ENCODE results near the gene TFB1M.

Gene TFB1M

DNA sequence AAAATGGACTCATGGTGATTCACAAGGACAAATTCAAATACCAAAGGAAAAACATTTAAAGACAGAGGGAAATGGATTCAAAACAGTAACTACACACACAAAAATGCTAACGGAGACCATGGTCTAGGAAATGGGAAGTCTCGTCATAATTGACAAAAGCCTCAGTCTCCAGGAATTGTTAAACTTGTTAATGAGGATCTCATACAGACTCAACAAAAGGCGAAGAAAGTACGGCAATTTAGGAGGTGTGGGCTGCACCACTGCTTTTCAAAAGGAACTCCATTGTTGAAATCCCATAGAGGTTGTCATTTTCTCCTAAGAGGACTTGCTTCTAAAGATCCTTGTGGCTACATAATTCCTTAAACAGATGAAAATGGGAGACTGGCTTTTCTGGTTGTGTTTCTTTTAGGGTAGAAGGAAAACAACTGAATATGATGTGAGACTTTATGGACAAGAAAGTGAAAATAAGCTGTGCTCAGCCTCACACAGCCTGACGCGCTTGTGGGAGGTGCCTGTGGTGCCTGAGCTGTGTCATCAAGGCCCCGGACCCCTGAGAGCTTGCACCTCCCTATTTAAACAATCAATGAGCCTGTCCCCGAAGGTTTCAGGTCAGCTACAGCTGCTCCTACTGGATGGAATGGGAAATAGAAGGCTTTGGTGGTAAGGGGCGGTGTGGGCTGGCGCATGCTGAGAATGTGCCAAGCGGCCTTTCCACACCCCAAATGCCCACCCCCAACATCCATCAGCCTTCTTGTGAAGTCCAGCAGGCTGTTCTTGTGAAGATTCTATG lies 53.0 kb downstream of the TFB1M start:
- no peak for DNase-seq

DNA sequence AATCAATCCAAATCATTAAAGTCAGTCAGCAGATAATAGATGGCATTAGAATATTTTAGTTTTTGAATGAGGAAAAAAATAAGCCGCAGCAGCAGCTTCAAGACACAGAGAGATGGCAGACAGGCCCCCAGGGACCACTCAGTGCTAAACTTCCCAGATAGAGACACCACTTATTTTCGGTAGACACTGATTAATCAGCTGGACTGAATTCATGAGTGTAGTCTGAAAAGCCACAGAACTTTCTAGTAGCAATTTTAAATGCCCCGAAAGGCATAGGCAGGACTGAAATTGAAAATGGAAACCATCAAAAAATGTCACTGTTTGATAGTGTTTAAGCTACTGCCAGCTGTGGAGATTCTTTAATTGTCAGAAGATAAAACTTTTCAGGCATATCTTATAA lies 53.6 kb downstream of the TFB1M start:
- no peak for DNase-seq

DNA sequence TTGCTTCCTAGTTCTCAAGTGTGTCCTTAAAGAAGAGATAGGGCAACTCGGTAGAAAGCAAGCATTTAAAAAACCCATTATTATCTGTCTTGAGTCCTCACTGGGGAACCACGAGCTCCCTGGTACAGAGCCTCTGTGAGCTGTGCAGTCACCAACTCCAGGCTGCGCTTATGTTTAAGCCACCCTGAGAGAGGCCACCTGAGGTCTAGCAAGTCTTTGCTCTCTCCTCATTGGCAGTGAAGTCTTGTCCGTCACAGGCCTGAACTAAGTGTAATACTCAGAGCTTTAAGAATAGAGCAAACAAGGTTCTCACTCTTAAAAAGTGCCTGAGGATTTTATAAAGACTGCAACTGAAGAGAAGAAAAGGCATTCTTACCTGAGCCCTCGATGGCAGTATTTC lies 54.4 kb downstream of the TFB1M start:
- DNase-seq: no peak

DNA sequence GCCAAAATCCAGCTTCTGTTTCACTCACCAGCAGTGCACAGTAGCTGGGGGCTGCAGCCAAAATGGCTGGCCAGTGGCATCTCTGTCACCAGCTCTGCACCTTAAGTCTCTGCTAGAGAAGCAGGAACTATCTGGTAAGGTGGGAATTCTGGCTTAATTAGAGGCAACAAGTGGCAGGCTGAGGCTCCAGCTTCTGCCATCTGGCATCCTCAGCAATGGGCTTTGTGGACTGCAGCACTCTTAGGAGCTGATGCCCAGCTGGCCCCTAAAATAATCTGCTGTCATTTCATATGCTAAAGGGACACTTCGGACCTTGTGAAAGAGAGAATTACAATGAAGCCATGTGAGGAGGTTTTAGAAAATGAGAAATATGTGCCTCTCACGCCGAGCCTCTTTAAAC lies 55.1 kb downstream of the TFB1M start:
- DNase-seq: no peak

DNA sequence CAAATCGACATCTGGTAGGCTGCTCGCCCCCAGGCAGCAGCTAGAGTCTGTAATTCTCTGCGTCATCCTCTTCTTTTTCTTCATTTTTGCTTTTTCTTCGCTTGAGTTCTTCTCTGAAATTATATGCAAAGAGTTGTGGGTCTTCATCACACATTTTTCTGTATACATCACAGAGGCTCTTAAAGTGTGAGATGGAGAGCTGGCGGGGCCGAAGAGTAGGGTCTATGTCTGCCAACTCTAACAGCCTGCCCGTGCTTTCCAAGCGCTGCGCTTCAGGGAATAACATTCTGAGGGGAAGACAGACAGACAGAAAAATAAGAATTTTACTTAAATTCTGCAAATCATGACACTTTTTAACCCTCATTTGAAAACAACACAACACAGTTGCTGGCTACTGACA lies 56.5 kb downstream of the TFB1M start:
- DNase-seq: no peak

DNA sequence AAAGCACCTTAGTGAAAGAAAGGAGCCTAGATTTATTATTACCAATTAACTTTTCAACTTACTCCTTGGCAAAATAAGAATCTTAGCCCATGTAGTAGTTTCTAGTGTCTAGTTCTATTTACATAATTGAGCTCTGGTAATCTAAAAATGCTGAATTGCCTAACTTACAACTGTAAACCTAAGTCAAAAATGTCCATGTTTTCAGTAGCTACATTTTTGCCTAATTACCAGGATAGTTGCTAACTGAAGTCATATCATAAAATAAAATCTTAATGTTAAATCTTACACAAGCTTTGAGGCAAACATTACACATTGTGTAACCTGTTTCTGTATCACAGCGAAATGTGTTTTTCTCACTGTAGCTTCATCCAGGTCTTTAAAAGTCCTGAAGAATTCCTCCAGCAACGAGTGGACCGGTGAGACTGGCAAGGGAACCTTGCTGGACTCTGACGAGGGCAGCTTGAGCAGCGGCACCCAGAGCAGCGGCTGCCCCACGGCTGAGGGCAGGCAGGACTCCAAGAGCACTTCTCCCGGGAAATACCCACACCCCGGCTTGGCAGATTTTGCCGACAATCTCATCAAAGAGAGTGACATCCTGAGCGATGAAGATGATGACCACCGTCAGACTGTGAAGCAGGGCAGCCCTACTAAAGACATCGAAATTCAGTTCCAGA lies 58.0 kb downstream of the TFB1M start:
- no peak for DNase-seq

DNA sequence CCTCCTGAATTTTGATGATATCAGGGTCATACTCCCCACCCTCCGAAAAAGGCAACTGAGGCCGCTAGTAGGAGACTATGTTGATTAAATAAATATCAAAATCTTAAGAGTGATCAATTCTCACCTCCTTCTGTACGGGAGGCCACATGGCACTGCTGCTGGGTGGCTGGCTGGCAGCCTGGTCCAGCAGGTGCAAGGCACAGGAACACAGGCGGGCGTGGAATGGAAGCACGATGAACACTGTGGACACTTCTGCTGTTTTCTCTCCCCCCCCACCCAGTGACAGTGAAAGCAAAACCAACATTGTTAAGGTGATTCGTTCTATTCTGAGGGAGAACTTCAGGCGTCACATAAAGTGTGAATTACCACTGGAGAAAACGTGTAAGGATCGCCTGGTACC lies 60.1 kb downstream of the TFB1M start:
- no peak for DNase-seq

DNA sequence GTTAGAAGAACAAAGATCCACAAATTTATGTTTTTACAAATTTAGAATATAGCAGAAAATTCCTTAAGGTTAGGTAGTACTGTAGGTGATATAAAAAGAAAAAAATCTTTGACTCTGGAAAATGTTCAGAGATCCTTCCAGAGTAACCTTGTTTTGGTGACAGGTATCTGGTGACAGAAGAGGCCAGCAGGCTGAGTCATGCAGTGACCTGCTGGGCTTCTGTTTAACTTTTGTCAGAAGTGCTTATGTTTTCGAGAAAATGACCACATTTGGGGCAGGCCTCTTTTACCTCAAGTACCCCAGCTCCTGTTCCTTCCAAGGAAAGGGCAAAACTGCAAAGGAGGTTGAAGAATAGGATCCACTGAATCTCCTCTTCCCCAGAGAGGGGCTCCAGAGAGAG lies 60.9 kb downstream of the TFB1M start:
- no peak for DNase-seq

DNA sequence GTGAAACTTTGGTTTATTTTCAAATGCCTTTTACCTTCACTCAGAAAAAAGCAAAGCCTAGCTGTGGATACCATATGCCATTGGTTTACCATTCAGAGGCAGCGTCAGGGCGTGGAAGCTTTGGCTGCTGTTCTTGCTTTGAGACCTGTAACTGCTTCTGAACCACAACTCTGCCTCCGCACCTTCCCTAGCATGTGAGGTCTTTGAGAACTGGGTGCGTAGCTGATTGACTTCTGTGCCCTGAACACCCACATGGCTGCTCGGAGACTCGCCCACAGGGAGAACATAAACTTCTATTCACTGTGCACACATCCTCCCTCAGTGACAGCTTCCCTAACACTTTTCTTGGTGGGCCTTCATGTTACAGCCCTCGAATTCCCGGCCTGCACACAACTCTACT lies 61.7 kb downstream of the TFB1M start:
- no peak for DNase-seq

DNA sequence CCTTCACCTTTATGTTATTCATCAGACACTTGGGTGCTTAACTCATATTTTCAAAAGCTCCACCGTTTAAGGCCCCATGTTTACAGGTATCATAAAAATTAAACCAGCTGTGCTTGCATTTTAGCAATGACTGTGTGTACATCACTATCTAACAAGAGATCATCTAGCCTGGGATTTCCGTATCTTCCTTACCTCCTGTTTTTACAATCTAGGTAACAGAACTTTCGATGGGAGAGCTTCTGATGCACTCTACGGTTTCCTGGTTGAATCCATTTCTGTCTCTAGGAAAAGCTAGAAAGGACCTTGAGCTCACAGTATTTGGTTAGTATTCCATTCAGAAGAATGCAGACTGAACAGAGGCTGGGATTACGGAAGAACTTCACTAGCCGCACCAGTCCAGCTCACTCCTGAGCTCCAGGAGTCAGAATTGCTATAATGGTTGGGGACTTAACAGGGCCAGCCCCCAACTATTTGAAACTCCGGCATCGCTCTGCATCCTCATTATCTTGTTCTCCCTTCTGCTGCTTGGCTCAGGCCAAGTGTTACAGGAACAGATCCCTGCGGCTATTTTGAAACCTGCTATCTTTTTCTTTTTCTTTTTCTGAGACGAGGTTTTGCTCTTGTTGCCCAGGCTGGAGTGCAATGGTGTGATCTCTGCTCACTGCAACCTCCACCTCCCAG lies 63.4 kb downstream of the TFB1M start:
- no peak for DNase-seq

DNA sequence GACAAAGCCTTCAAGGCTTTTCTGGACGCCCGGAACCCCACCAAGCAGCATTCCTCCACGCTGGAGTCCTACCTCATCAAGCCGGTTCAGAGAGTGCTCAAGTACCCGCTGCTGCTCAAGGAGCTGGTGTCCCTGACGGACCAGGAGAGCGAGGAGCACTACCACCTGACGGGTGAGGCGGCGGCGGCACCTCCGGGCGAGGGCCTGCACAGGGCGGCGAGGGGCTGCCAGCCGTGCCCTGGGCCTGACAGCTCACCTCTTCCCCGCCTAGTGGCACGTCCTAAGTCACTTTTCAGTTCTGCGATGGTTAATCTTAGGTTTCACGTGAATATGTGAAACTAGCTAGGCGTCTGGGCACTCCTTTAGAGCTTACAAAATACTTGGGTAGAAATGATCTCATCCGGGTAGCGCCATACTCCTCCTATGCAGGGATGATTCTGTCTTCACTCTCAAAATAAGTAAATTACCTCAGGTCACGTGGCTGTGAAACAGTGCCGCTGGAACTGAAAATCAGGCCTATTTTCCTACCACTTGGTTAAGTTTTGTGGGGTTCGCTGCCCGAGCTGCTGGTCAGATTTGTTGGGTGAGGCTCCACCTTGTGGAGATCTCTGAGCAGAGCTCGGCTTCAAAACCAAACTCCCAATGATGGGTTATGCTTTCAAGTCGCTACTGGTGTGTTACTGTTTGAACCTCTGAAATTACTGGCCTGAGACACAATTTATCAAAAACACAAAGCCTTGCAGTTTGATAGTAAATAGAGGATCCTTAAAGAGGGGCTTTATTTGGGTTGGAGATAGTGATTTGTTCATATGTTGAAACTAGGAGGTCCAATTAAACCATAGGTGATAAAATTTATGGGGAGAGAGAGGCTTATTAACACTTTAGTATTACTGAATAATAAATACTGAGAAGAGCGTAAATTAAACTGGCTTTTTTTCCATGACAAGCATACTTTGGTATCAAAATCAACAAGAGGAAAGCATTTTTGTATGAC lies 66.0 kb downstream of the TFB1M start:
- no peak for DNase-seq

DNA sequence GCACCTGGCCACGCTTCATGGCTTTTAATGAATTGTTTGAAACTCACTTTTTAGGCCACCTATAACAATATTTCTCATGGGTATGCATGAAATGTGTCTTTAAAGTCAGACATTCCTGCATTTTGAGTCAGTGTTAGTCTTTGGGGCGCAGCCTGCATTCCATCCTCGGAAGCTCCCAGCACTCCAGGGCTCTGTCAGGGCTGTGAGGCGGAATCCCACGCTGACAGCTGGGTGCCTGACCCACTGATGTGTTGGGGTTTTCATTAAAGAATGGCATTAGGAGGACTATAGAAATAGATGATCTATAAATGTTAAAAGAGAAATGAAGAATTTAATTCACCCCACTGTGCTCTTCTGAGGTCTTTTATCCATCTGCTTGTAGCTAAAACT lies 66.7 kb downstream of the TFB1M start:
- DNase-seq: no peak

DNA sequence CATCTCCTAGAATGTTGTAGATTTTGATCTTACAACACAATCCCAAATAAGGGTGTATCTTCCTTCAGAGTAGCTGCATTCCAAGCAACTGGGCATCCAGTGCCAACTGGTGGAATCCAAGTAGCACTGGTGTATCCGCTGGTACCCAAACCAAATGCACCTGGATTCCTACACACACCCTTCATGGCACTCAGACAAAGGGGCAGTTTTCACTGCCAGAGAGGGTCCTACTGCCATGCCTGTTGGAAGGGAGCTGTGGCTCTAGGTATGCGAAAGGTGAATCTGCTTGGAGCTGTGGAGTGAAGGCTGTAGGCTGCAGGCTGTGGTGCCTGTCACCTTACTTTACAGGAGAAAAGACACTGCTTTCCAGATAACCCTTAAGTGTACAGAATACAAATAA lies 67.5 kb downstream of the TFB1M start:
- DNase-seq: no peak

DNA sequence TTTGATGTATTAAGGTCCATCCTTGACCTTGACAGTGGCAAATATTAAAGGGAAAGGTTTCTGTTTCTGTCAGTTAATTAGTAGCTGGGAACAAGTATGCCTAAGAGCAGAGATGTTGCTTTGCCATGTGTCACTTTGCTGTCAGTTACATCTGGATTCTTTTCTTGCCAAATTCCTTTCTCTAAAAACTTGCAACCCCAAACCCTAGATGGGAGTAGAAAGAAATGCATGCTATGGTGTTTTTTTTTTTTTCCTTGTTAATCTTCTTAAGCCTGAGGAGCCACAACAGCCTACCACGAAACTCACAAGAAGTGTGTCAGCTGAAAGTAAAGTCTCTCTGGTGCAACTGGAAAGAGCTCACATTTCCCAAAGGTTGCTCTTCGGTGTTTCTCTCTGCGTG lies 68.5 kb downstream of the TFB1M start:
- DNase-seq: no peak

DNA sequence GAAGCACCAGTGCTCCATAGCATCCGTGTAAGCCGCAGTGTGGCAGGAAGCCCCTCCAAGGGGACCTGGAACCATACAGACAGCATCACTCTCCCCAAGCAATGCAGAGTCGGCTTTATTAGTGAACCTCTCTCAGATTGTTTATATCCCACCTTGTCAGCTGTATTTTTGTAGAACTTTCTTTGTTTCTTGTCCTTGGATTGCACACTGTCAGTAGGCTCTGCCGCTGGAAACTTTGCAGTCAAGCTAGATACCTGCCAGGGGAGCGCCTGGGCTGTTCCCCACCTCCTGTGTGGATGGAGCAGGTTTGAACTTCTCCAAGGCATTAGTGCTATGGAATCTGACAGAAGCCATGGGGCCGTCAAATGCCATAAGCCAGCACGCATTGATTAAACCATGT lies 69.1 kb downstream of the TFB1M start:
- no peak for DNase-seq

DNA sequence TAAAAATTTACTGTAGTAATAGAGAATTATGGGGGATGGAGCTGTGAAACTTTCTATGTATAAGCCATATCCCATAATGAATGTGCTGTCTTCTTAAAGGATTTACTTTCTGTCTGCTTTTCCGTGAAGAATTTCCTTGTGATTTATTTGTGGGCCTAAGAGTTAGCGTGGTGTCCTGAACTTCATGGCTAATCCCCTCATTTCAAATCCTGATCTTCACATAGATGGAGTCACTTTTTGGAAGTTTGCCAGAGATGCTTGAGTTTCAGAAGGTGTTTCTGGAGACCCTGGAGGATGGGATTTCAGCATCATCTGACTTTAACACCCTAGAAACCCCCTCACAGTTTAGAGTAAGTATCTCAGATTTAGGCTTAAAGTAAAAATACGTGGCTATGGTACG lies 69.8 kb downstream of the TFB1M start:
- DNase-seq: no peak

DNA sequence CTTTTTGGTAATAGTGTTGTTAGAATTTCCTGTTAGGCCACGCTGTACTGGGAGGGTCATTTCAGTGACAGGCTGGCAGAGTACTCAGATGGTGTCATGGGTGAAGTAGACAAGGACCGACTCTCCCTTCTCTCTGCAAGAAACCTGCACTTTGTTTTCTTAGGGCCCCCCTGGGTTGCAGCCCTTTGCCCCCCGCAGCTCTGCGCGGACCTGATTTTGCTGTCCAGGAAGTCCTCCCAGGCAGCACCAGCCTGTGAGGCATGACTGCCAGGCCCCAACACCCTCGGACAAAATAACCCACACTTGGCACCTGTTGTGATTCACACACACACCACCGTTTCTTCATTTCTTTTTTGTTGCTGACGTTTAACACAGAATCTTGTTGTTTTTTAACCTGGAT lies 72.3 kb downstream of the TFB1M start:
- no peak for DNase-seq

DNA sequence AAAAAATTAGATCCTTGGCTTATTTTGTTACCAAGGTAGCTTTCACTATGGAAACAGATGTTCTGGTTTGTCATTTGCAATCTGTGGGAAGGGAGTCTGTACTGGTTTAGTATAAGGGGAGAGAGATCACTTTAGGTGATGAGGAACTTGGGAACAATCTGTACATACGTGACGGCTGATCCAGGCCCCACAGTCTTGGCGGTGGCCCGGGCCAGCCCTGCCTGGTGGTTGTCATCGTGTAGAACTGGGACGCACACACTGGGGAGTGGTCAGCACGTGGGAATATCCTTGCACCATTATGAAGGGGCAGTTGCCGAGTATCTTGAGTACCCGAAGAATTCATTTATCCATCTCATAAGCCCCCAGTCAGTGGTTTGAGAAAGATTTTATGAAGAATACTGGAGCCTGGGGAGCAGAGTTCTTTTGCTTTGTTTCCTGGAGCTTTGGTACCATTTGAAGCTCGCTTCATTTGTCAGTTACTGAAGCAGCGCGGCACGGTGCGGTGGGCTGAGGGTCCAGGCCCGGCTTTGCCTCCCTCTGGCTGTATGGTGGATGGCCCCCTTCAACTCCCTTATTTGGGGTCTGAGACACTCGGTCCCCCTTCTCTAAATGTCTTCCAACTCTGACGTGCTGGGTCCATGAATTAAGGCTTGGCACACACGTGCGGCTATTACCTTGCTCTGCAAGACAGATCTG lies 73.2 kb downstream of the TFB1M start:
- no peak for DNase-seq

DNA sequence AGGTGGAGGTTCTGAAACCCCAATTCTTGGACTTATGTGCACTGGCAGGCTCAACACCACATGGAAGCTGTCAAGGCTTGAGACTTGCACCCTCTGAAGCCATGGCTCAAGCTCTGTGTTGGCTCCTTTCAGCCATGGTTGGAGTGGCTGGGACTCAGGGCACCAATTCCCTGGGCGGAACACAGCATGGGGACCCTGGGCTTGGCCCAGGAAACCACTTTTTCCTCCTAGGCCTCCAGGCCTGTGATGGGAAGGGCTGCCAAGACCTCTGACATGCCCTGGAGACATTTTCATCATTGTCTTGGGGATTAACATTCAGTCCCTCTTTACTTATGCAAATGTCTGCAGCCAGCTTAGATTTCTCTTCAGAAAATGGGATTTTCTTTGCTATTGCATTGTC lies 76.7 kb downstream of the TFB1M start:
- no peak for DNase-seq

DNA sequence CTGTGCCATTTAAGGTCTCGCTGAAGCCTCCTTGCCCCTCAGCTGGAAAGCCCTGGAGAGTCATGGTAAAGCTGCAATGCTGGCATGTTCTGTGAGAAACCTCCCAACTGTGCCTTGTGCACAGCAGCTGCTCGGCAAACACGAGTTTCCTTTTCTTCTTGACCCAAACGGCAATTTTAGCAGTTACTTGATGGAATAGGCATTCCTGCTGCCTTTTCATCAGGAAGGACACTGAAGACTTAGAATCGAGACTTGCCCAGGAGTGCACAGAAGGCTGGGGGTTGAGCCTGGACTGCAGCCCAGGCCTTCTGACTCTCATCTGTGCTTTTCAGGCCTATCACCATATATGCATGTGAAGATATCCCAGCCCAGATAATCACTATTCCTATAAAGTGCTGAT lies 79.2 kb downstream of the TFB1M start:
- DNase-seq: no peak

DNA sequence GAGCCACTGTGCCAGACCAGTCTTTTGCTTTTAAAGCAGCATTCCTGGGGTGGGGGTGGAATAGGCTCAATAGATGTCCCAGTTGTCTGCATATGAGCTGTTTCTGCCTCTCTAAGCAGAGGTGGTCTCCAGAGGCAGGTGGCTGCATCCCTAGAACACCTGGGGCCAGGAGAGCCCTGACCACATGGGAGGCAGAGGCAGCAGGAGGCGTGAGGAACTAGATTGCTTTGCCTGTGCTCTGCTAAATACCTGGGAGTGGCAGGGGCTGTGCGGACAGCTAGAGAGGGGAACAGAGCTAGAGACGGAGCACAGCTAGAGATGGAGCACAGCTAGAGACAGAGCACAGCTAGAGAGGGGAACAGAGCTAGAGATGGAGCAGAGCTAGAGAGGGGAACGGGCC lies 79.6 kb downstream of the TFB1M start:
- DNase-seq: no peak

DNA sequence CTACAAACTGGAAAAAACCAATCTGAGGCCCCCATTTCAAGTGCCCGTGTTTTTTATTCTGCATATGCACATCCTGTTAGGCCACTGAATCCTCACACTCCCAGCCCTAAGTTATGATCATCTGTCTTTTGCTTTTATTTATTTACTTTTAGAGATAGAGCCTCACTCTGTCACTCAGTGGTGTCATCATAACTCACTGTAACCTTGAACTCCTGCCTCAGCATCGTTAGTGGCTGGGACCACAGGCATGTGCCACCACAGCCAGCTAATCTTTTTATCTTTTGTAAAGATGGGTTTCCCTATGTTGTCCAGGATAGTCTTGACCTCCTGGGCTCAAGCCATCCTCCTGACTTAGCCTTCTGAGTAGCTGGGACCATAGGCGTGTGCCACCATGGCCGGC lies 80.1 kb downstream of the TFB1M start:
- no peak for DNase-seq

Data from SIG-M5 (cell line).